ENCODE measurements around the gene ARL15. TPM values are rescaled to one million over a fixed set of nuclear protein-coding genes. Genes with fewer than 3 reads are reported as not detected.

ARL15 gene
- total and polyA plus RNA-seq, 5 donors from 2014 or later: 16.5 to 27.7 (median 19.1) TPM

- no peaks in the 10 kb centered on the region for H3K36me3 ChIP-seq (ENCODE audit: control insufficient read depth, insufficient read depth, low read length)
- no peaks in the 10 kb centered on the region for H3K9me3 ChIP-seq (ENCODE audit: control insufficient read depth in 2 of 2, low read length in 2 of 2)
- Mint-ChIP-seq H3K27me3 (no peaks in the 10 kb centered on the region), H3K4me1 (peaks cover 0 to 4% (median 0%) of the 10 kb centered on the region in 4 donors), H3K36me3 (peaks cover 19% of the 10 kb centered on the region), H3K9me3 (no peaks in the 10 kb centered on the region), H3K4me3 (no peak overlapping the region), H3K27ac (no peak overlapping the region)
- H3K4me1 ChIP-seq (ENCODE audit: control insufficient read depth, insufficient read depth, low read length, poor library complexity, severe bottlenecking): no peaks in the 10 kb centered on the region
- H3K27me3 ChIP-seq (ENCODE audit: control insufficient read depth, insufficient read depth, low read length): no peaks in the 10 kb centered on the region
- H3K27ac ChIP-seq (ENCODE audit: insufficient read depth, low read length, poor library complexity, severe bottlenecking): no peak overlapping the region
- H3K4me3 ChIP-seq (ENCODE audit: low read depth, low read length): no peak overlapping the region
- ATAC-seq (ENCODE audit: low read depth in 2 of 2) (no peak), DNase-seq (no peak)
Measured at GRCh38 chr5:54140247-54140840, 170.0 kb downstream of the ARL15 start.

- DNase-seq: no peak
- Mint-ChIP-seq H3K36me3 (peaks cover 15% of the 10 kb centered on the region), H3K4me3 (no peak overlapping the region), H3K27ac (no peak overlapping the region), H3K27me3 (no peaks in the 10 kb centered on the region), H3K4me1 (peaks cover 0 to 7% (median 3%) of the 10 kb centered on the region in 4 donors), H3K9me3 (no peaks in the 10 kb centered on the region)
- ATAC-seq (ENCODE audit: low read depth in 2 of 2): no peak
- Histone ChIP-seq H3K9me3 (ENCODE audit: control insufficient read depth in 2 of 2, low read length in 2 of 2) (no peaks in the 10 kb centered on the region), H3K36me3 (ENCODE audit: control insufficient read depth, insufficient read depth, low read length) (no peaks in the 10 kb centered on the region), H3K27ac (ENCODE audit: insufficient read depth, low read length, poor library complexity, severe bottlenecking) (no peak overlapping the region), H3K27me3 (ENCODE audit: control insufficient read depth, insufficient read depth, low read length) (no peaks in the 10 kb centered on the region), H3K4me3 (ENCODE audit: low read depth, low read length) (no peak overlapping the region), H3K4me1 (ENCODE audit: control insufficient read depth, insufficient read depth, low read length, poor library complexity, severe bottlenecking) (no peaks in the 10 kb centered on the region)
Measured at GRCh38 chr5:54136516-54137440, 173.6 kb downstream of the ARL15 start.

- no peak for DNase-seq
- Mint-ChIP-seq H3K9me3 (no peaks in the 10 kb centered on the region), H3K4me1 (peaks cover 0 to 7% (median 3%) of the 10 kb centered on the region in 4 donors), H3K27me3 (no peaks in the 10 kb centered on the region), H3K27ac (no peak overlapping the region), H3K4me3 (no peak overlapping the region), H3K36me3 (peaks cover 15% of the 10 kb centered on the region)
- no peak for ATAC-seq (ENCODE audit: low read depth in 2 of 2)
- H3K4me3 ChIP-seq (ENCODE audit: low read depth, low read length): no peak overlapping the region
- H3K36me3 ChIP-seq (ENCODE audit: control insufficient read depth, insufficient read depth, low read length): no peaks in the 10 kb centered on the region
- H3K9me3 ChIP-seq (ENCODE audit: control insufficient read depth in 2 of 2, low read length in 2 of 2): no peaks in the 10 kb centered on the region
- H3K27ac ChIP-seq (ENCODE audit: insufficient read depth, low read length, poor library complexity, severe bottlenecking): no peak overlapping the region
- H3K4me1 ChIP-seq (ENCODE audit: control insufficient read depth, insufficient read depth, low read length, poor library complexity, severe bottlenecking): no peaks in the 10 kb centered on the region
- H3K27me3 ChIP-seq (ENCODE audit: control insufficient read depth, insufficient read depth, low read length): no peaks in the 10 kb centered on the region
Measured at GRCh38 chr5:54135042-54135441, 175.3 kb downstream of the ARL15 start.

GRCh38 chr5:54133917-54134316, 176.5 kb downstream of the ARL15 start:
- H3K9me3 Mint-ChIP-seq: peaks cover 0 to 5% (median 0%) of the 10 kb centered on the region in 7 donors
- peaks cover 0 to 9% (median 3%) of the 10 kb centered on the region in 4 donors for H3K4me1 Mint-ChIP-seq
- Histone ChIP-seq H3K4me3 (ENCODE audit: low read depth, low read length) (no peak overlapping the region), H3K27ac (ENCODE audit: insufficient read depth, low read length, poor library complexity, severe bottlenecking) (no peak overlapping the region), H3K36me3 (ENCODE audit: control insufficient read depth, insufficient read depth, low read length) (no peaks in the 10 kb centered on the region), H3K4me1 (ENCODE audit: control insufficient read depth, insufficient read depth, low read length, poor library complexity, severe bottlenecking) (no peaks in the 10 kb centered on the region), H3K9me3 (ENCODE audit: control insufficient read depth in 2 of 2, low read length in 2 of 2) (no peaks in the 10 kb centered on the region), H3K27me3 (ENCODE audit: control insufficient read depth, insufficient read depth, low read length) (no peaks in the 10 kb centered on the region)
- DNase-seq: no peak
- H3K4me3 Mint-ChIP-seq: no peak overlapping the region
- no peak for ATAC-seq (ENCODE audit: low read depth in 2 of 2)
- H3K36me3 Mint-ChIP-seq: peaks cover 11% of the 10 kb centered on the region
- H3K27me3 Mint-ChIP-seq: no peaks in the 10 kb centered on the region
- no peak overlapping the region for H3K27ac Mint-ChIP-seq

- no peak for ATAC-seq (ENCODE audit: low read depth in 2 of 2)
- H3K27me3 ChIP-seq (ENCODE audit: control insufficient read depth, insufficient read depth, low read length): no peaks in the 10 kb centered on the region
Measured at GRCh38 chr5:54120473-54120872, 189.9 kb downstream of the ARL15 start.

GRCh38 chr5:54117957-54118356, 192.4 kb downstream of the ARL15 start:
- Mint-ChIP-seq H3K36me3 (peaks cover 10% of the 10 kb centered on the region), H3K9me3 (peaks cover 0 to 4% (median 0%) of the 10 kb centered on the region in 7 donors), H3K27ac (no peak overlapping the region), H3K27me3 (no peaks in the 10 kb centered on the region), H3K4me1 (peaks cover 3 to 17% (median 9%) of the 10 kb centered on the region in 4 donors), H3K4me3 (no peak overlapping the region)
- Histone ChIP-seq H3K27me3 (ENCODE audit: control insufficient read depth, insufficient read depth, low read length) (no peaks in the 10 kb centered on the region), H3K4me3 (ENCODE audit: low read depth, low read length) (no peak overlapping the region), H3K27ac (ENCODE audit: insufficient read depth, low read length, poor library complexity, severe bottlenecking) (no peak overlapping the region), H3K36me3 (ENCODE audit: control insufficient read depth, insufficient read depth, low read length) (no peaks in the 10 kb centered on the region), H3K9me3 (ENCODE audit: control insufficient read depth in 2 of 2, low read length in 2 of 2) (no peaks in the 10 kb centered on the region), H3K4me1 (ENCODE audit: control insufficient read depth, insufficient read depth, low read length, poor library complexity, severe bottlenecking) (no peaks in the 10 kb centered on the region)
- DNase-seq (no peak), ATAC-seq (ENCODE audit: low read depth in 2 of 2) (no peak)

More at GRCh38 chr5:54120473-54120872, 189.9 kb downstream of the ARL15 start:
- Mint-ChIP-seq H3K4me1 (peaks cover 3 to 17% (median 9%) of the 10 kb centered on the region in 4 donors), H3K36me3 (peaks cover 3% of the 10 kb centered on the region), H3K4me3 (no peak overlapping the region), H3K27me3 (no peaks in the 10 kb centered on the region), H3K9me3 (peaks cover 0 to 4% (median 0%) of the 10 kb centered on the region in 7 donors), H3K27ac (no peak overlapping the region)
- Histone ChIP-seq H3K9me3 (ENCODE audit: control insufficient read depth in 2 of 2, low read length in 2 of 2) (no peaks in the 10 kb centered on the region), H3K4me1 (ENCODE audit: control insufficient read depth, insufficient read depth, low read length, poor library complexity, severe bottlenecking) (no peaks in the 10 kb centered on the region), H3K27ac (ENCODE audit: insufficient read depth, low read length, poor library complexity, severe bottlenecking) (no peak overlapping the region), H3K36me3 (ENCODE audit: control insufficient read depth, insufficient read depth, low read length) (no peaks in the 10 kb centered on the region), H3K4me3 (ENCODE audit: low read depth, low read length) (no peak overlapping the region)
- DNase-seq: no peak

- no peaks in the 10 kb centered on the region for H3K9me3 ChIP-seq (ENCODE audit: control insufficient read depth in 2 of 2, low read length in 2 of 2)
- H3K4me3 Mint-ChIP-seq: no peak overlapping the region
- H3K36me3 Mint-ChIP-seq: peaks cover 18% of the 10 kb centered on the region
- H3K9me3 Mint-ChIP-seq: peaks cover 0 to 4% (median 0%) of the 10 kb centered on the region in 7 donors
- no peaks in the 10 kb centered on the region for H3K27me3 ChIP-seq (ENCODE audit: control insufficient read depth, insufficient read depth, low read length)
- H3K27me3 Mint-ChIP-seq: no peaks in the 10 kb centered on the region
- H3K27ac Mint-ChIP-seq: no peak overlapping the region
- H3K4me1 ChIP-seq (ENCODE audit: control insufficient read depth, insufficient read depth, low read length, poor library complexity, severe bottlenecking): no peaks in the 10 kb centered on the region
- H3K27ac ChIP-seq (ENCODE audit: insufficient read depth, low read length, poor library complexity, severe bottlenecking): no peak overlapping the region
- H3K4me3 ChIP-seq (ENCODE audit: low read depth, low read length): no peak overlapping the region
- DNase-seq: no peak
- H3K36me3 ChIP-seq (ENCODE audit: control insufficient read depth, insufficient read depth, low read length): no peaks in the 10 kb centered on the region
- H3K4me1 Mint-ChIP-seq: peaks cover 3 to 11% (median 9%) of the 10 kb centered on the region in 4 donors
- ATAC-seq (ENCODE audit: low read depth in 2 of 2): no peak
Measured at GRCh38 chr5:54115735-54116403, 194.5 kb downstream of the ARL15 start.
